Gastrocnemius medialis (tissue), 4 donors: Measurements from ENCODE around the gene IFT57.

Experiments used
- POLR2A ChIP-seq, 2 donors: fragments of 450-650 bp; IDR thresholded peaks; one replicate each; pipeline ENCODE4 v1.6.1; 2017; ENCODE audit warnings: antibody characterized with exemption in 2 of 2, mild to moderate bottlenecking in 2 of 2, moderate library complexity in 2 of 2
- TF ChIP-seq, protein P1 (sequence below), 5 experiments: fragments of 450-650 bp in 3 of 5; fragments of 200-600 bp in 2 of 5; sonication (generic) in 2 of 5; IDR thresholded peaks in 4 of 5; conservative IDR thresholded peaks in 1 of 5; 1 replicate in 4 of 5; 2 replicates in 1 of 5; pipeline ENCODE4 v1.5.1; 2016 to 2019; ENCODE audit warnings: antibody characterized with exemption in 5 of 5, mild to moderate bottlenecking in 3 of 5, moderate library complexity in 3 of 5

DNA sequence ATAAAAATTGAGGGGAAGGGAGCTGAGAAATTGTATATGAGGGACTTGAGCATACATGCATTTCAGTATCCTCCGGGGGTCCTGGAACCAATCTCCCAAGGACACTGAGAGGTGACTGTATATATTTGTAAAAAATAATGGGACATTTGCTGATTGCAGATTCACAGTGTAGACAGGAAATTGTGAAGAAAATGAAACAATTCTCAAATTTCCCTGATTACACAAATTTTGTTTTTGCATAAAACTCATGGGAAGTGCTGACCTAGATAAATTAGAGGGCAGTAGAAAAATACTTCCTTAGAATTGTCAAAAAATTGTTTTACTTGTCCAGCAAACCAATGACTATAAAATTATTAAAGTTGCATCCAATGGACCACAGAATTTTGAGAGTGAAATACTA, 64.0 kb downstream of the IFT57 start:
- TF ChIP-seq POLR2A (IDR thresholded peaks at IDR 0.05), result no peak
- TF ChIP-seq, protein P1, sequence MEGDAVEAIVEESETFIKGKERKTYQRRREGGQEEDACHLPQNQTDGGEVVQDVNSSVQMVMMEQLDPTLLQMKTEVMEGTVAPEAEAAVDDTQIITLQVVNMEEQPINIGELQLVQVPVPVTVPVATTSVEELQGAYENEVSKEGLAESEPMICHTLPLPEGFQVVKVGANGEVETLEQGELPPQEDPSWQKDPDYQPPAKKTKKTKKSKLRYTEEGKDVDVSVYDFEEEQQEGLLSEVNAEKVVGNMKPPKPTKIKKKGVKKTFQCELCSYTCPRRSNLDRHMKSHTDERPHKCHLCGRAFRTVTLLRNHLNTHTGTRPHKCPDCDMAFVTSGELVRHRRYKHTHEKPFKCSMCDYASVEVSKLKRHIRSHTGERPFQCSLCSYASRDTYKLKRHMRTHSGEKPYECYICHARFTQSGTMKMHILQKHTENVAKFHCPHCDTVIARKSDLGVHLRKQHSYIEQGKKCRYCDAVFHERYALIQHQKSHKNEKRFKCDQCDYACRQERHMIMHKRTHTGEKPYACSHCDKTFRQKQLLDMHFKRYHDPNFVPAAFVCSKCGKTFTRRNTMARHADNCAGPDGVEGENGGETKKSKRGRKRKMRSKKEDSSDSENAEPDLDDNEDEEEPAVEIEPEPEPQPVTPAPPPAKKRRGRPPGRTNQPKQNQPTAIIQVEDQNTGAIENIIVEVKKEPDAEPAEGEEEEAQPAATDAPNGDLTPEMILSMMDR (IDR thresholded peaks at IDR 0.05 in 4 of 5, conservative IDR thresholded peaks at IDR 0.05 in 1 of 5), result no peak
